Heart left ventricle (tissue), 13 donors: ENCODE results near the gene CHCHD5.

Experiments used
- POLR2A ChIP-seq, 2 donors: fragments of 450-650 bp; IDR thresholded peaks; one replicate each; pipeline ENCODE4 v1.6.1; 2017; ENCODE audit warnings: antibody characterized with exemption in 2 of 2, mild to moderate bottlenecking in 2 of 2, moderate library complexity in 2 of 2
- TF ChIP-seq, protein P1 (sequence below), 12 donors: fragments of 200-600 bp; sonication (generic) in 4 of 12; IDR thresholded peaks; one replicate each; pipeline versions ENCODE4 v1.5.0 to v1.8.0; 2018 to 2022; ENCODE audit warnings: antibody characterized with exemption in 12 of 12, mild to moderate bottlenecking in 5 of 12
- donor health status: ischemic (EF 13 %, LVEDD 7.1; RV severe dilation, severe dysfunction).
- donor health status: DM: no; HTN: yes; CAD: no.
- donor health status: DM: no; HTN: no; CAD: no.
- donor health status: ischemic (EF 25% LVEDD 6.9; RV normal size, moderate dysfunction).
- donor health status: ischemic (EF 25% LVEDD 5.7; RV mildly dilated, moderate dysfunction).
- donor health status: ischemic (EF 35%, LVEDD 5.7; RV mildly dilated, moderate dysfunction).
- donor health status: nonischemic (EF 11% LVEDD 7.7; RV severe dilation, severe dysfunction).
- donor health status: DM: yes; HTN: yes; CAD: no.
- donor health status: PGD.
- donor health status: ischemic (EF 29% LVEDD 5.4; RV normal size, mild dysfunction).
- donor health status: nonischemic (EF 23%, LVEDD 6.1; RV moderate dilation, normal function).

DNA sequence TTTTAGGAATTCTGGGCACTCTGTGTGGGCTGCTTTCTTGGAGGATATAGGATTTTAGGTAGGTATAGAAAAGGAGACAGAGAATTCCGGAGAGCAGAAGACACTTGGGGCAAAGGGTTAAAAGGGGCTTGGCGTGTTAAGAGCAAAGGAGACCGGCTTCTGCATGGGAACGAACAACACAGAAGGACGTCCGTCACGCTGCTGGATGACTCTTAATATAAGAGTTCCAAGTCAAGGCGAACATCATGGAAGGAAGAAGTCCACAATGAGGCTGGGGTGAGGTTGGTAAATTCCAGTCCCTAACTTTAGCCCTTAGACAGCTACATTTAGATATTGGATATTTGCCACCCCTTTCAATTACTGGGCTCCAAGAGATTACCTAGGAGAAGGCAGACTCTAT, 45.4 kb downstream of the CHCHD5 start:
- TF ChIP-seq, protein P1, sequence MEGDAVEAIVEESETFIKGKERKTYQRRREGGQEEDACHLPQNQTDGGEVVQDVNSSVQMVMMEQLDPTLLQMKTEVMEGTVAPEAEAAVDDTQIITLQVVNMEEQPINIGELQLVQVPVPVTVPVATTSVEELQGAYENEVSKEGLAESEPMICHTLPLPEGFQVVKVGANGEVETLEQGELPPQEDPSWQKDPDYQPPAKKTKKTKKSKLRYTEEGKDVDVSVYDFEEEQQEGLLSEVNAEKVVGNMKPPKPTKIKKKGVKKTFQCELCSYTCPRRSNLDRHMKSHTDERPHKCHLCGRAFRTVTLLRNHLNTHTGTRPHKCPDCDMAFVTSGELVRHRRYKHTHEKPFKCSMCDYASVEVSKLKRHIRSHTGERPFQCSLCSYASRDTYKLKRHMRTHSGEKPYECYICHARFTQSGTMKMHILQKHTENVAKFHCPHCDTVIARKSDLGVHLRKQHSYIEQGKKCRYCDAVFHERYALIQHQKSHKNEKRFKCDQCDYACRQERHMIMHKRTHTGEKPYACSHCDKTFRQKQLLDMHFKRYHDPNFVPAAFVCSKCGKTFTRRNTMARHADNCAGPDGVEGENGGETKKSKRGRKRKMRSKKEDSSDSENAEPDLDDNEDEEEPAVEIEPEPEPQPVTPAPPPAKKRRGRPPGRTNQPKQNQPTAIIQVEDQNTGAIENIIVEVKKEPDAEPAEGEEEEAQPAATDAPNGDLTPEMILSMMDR (IDR thresholded peaks at IDR 0.05) = no peak
- TF ChIP-seq POLR2A (IDR thresholded peaks at IDR 0.05) = no peak
